ENCODE results near the gene SALL4.
"Not testable (repeated sequence)": the region's sequence is repeated elsewhere in the genome, so short reads cannot be mapped to it uniquely, and the experiment has no call there.

SALL4 gene

DNA sequence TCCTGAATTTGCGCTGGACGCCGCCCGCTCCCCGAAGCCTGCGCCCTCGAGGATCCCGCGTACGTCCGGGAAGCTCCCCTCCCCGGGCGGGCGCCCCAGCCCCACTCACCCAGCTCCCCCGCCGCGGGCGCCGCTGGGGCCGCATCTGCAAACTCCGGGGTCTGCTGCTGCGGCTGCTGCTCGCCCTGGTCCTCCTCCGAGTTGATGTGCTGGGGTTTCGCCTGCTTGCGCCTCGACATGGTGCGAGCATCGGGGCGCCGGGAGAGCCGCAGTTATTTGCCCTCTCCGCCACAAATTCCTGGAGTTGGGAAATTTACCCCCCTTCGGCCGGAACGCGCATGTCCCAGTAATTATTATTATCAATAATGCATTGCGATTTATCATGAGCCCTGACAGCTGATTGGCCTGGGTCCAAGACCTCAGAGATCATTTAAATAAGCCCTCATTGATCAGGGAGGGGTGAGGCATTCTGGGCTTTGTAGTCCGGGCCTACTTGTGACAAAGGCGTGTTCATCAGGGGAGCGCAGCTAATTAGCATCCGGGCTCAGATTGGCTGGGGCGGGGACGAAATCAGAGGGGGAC is at the start of gene SALL4:
Gene SALL4, minus strand, starts transcription at position 352 of the 582 bp plus-strand sequence. Its CDS starts 113 bp downstream, at position 239.
- DNase-seq: no peak

DNA sequence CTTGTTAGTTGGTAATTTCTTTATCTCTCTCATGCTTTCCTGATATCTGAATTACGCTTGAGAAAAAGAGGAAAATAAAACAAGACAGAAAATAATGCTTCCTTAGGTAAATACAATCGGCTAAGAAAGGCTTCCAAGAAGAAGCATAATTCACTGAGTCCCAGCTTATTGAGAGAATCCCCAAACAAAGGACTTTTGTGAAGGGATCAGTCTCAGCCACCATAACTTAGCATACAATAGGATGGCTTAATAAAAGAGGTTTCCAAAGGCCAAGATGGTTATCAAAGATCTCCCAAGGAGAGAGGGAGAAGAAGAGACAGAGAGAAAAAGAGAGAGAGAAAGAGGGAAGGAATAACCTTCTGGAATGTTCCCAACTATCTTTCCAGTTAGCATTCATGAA is 46.0 kb upstream of the SALL4 start:
- DNase-seq: no peak

- DNase-seq: no peak
Measured at GRCh38 chr20:51840865-51841264, 38.5 kb upstream of the SALL4 start.

DNA sequence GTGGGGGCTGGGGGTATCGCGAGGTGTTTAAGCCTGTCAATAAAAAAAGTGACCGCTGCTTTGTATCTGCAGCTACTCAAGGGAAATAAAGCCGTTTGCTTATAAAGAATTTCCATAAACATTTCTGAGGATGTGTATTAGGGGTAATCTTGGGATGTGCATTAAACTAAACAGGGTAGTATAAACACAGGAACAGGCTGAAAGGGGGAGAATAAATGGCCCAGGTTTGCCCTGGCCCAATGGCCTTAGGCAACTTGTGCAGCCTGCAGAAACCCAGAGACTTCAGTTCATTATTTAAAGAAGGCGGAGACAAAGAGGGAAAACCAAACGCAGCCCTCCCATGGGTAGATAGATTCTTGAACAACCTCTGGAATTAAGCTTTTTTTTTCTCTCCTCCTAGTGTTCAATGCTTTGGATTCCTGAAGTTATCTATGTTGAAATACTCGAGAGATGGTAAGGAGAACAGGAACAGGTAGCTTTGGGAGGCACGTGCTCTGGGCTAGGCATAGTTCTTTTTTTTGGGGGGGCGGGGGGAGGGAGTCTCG is 35.6 kb upstream of the SALL4 start:
- no peak for DNase-seq

- DNase-seq: no peak
Measured at GRCh38 chr20:51837436-51837835, 35.1 kb upstream of the SALL4 start.

GRCh38 chr20:51833326-51833725 is 31.0 kb upstream of the SALL4 start:
- no peak for DNase-seq

DNA sequence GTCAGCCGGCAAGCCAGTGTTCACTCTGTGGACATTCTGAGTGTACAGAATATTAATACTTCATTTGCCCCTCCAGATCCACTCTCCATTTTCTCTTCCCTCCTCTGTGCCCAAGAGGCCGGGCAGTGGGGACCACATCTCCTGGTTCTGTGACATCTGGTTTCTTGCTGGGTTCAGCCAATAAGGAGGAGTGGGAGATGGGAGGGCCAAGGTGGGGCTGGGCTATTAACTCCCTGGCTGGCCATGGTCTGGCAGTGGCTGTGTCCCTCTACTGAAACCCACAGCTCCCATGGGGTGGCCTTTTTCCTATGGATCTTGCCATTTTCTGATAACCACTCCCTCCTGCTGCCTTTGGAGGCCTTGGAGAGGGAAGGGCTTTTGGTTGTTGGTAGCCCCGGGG is 30.0 kb upstream of the SALL4 start:
- DNase-seq: no peak

- no peak for DNase-seq
Measured at GRCh38 chr20:51831866-51832265, 29.5 kb upstream of the SALL4 start.

DNA sequence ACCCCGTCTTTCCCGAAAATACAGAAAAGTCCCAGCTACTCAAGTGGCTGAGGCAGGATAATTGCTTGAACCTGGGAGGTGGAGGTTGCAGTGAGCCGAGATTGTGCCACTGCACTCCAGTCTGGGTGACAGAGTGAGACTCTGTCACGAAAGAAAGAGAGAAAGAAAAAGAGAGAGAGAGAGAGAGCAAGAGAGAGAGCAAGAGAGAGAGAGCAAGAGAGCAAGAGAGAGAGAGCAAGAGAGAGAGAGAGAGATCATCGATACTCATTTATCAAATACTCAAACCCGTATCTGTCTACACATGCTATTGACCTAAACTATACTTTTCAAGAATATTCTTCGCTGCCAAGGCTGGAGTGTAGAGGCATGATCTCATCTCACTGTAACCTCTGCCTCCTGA is 28.2 kb upstream of the SALL4 start:
- no peak for DNase-seq

- DNase-seq: no peak
Measured at GRCh38 chr20:51828762-51829161, 26.4 kb upstream of the SALL4 start.

DNA sequence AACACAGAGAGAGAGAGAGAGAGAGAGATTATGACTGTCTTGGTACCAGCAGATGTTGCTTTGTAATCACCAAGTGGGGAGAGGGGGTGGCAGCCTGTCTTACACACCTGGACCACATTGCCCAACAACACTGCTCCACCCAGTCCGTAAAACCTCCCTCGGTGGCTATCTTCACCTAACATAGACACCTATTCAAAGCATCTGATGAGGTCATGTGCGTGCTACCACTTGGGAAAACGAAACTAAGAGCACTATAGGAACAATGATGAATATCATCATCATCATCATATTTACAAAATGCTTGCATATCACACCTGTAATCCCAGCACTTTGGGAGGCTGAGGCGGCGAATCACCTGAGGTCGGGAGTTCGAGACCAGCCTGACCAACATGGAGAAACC is 24.1 kb upstream of the SALL4 start:
- no peak for DNase-seq

GRCh38 chr20:51818479-51819008 is 16.2 kb upstream of the SALL4 start:
- no peak for DNase-seq

GRCh38 chr20:51816856-51817255 is 14.5 kb upstream of the SALL4 start:
- not testable (repeated sequence) for DNase-seq

DNA sequence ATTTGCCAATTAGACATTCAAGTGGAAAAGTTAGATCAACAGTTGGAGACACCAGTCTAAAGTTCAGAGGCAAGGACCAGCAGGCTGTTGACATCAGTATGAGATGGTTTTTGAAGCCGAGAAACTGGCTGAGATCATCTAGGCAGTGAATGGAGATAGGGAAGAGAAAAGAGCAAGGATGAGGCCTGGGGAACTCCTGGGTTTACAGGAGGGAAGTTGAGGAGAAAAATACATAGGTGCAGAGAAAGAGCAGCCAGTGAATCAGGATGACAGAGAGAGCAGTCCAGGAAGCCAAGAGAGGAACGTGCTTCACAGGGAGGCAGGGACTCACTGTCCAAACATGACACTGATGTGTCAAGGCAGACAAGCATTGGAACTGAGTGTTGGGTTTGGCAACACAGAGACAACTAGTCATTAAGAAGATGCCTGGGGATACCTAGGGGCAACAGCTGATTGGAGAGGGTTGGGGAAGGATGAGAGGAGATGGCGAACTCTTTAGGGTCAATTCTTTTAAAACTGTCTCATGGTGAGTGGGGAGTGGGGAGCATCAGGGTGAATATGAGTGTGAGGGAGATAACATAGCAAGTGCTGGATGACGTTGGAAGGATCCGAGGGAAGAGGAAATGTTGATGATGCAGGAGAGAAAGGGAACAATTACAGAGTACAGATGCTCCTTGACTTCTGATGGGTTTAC is 13.2 kb upstream of the SALL4 start:
- no peak for DNase-seq

GRCh38 chr20:51812861-51813260 is 10.5 kb upstream of the SALL4 start:
- DNase-seq: no peak

GRCh38 chr20:51811514-51812128 is 9.3 kb upstream of the SALL4 start:
- no peak for DNase-seq

DNA sequence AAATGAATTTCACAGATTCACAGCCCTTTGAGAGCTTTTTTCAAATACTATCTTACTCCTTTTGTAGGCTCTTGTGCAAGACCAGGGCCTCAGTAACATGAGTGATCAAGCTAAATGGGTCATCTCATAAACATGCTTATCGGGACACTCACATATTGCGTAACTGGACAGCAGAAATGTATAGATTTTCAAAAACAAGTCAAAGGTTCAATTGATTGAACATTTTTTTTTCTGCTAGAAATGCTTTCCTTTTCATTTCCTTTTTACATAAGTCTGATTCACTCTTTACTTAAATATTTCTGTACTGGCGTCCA is 8.7 kb upstream of the SALL4 start:
- DNase-seq: no peak

DNA sequence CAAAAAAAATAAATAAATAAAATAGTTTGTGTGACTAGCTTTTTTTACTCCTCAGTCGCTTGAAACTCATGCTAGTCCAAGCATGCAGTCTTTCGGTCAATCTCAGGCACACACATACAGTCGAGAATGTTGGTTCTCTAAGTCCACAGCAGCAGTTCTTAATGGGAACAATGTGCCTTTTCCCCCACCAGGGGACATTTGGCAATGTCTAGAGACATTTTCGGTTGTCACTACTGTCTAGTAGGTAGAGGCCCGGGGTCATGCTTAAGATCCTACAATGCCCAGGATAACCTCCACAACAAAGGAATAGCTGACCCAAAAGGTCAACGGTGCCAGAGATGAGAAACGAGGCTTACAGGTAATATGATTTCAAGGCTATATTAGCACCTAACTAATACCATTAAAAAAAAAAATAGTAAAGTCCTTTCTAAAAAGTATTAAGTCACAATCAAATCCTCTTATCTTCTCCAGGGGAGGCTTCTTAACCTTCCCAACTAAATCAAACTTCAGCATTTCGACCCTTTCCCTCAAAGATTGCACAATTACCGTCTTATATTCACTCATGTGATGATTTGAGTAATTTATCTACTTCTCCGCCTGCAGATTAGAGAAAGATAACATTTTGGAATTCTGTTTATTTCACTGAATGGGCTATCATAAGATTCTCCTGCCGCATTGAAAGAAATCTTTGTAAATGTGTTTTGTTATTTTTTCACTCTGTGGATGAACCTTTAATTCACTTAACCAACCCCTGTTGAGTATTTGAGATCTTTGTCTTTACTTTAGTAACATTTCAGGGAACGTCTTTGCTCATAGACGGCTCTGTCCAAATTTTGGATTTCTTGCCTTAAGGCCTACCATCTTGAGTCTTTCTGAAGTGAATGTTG is 8.1 kb upstream of the SALL4 start:
- DNase-seq: no peak

- no peak for DNase-seq
Measured at GRCh38 chr20:51807720-51808250, 5.5 kb upstream of the SALL4 start.

DNA sequence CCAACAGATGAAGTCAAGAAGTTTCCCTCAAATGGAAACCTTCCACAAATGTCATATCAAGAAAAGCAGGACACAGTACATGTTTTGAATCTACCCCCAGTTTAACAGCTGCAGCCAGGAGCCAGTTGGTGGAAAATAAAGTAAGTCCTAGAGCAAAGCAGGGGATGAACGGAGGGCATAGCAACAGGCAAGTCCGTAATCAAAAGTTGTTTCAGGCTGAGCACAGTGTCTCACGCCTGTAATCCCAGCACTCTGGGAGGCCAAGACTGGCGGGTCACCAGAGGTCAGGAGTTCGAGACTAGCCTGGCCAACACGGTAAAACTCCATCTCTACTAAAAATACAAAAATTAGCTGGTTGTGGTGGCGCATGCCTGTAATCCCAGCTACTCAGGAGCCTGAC is 2.4 kb upstream of the SALL4 start:
- no peak for DNase-seq

DNA sequence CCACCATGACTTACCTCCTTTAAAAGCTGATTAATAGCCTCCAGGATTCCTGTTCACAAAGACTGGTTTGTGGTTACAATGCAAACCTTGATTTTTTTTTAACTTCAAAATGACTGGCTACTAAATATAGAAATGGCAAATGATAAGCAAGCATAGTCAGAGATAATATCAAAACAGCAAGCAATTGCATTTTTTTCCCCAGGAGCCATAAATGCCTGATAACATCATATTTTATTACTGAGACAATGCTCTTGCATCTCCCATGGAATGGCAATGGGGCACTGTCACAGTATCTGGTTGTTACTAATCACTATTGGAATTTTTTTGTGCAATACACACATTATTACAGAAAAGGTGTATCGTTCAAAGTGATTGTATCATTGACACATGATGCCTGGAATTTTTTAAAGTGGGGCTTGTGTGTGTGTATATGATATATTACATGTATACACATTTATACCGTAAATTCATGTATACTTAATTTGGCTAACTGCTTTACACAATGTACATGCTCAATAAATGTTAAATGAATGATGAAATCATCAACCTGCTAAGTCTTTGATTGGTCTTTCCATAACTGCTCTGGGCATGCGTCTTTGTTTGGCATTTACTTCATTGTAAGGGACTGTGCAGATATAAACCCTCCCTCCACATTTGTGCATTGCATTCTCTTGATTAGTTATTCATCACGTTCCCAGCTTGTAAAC is 980 bp upstream of the SALL4 start:
- DNase-seq: no peak

DNA sequence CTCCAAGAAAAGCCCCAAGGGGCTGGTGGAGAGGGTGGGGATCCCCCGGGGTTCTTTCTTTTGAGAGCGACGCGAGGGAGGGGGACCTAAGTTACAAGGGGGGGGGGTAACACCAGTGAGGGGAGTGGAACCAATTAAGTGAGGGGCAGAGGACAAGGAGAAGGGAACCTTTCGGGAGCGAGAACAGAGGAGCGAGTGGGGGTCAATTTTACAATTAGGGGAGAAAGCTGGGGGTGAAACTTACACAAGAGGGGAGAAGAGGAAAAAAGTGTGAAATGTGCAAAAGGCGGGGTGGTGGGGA is 548 bp downstream of the SALL4 start:
- DNase-seq: no peak
